Neural cell (in vitro differentiated cells): ENCODE data around the gene PTRH2. TPM values are rescaled to one million over a fixed set of nuclear protein-coding genes. Genes with fewer than 3 reads are reported as not detected.

Source experiments
- H2AFZ ChIP-seq: fragments of 200-600, 300-800 bp; sonication (generic), shearing (Covaris generic); 2 replicates; pipeline ENCODE4 v1.6.0; 2014; ENCODE audit warnings: low read depth, mild to moderate bottlenecking, antibody characterized with exemption, low read length, moderate library complexity
- H3F3A ChIP-seq: fragments of 200-600 bp; shearing (Covaris generic); 2 replicates; pipeline ENCODE4 v1.6.1; 2016; ENCODE audit warnings: mild to moderate bottlenecking, moderate library complexity, mixed read lengths, antibody characterized with exemption, low read length; ENCODE audit not compliant: insufficient read depth, poor library complexity, severe bottlenecking
- H3K27ac ChIP-seq: fragments of 200-600, 300-800 bp; sonication (generic), shearing (Covaris generic); 2 replicates; pipeline ENCODE4 v1.5.1; 2014; ENCODE audit warnings: mild to moderate bottlenecking, low read length, moderate library complexity
- H3K27me3 ChIP-seq: fragments of 300-800, 200-600 bp; sonication (generic), shearing (Covaris generic); 2 replicates; pipeline ENCODE4 v1.6.0; 2014; ENCODE audit warnings: mild to moderate bottlenecking, low read depth, low read length, moderate library complexity; ENCODE audit not compliant: insufficient read depth
- H3K36me3 ChIP-seq: fragments of 300-800, 200-600 bp; sonication (generic), shearing (Covaris generic); 2 replicates; pipeline ENCODE4 v1.5.1; 2014; ENCODE audit warnings: mild to moderate bottlenecking, antibody characterized with exemption, low read length, moderate library complexity; ENCODE audit not compliant: insufficient read depth
- H3K4me2 ChIP-seq: fragments of 300-800, 200-600 bp; sonication (generic), shearing (Covaris generic); 2 replicates; pipeline ENCODE4 v1.6.0; 2014; ENCODE audit warnings: mild to moderate bottlenecking, low read length
- H3K4me3 ChIP-seq: fragments of 300-800, 200-600 bp; sonication (generic), shearing (Covaris generic); 2 replicates; pipeline ENCODE4 v1.5.1; 2014; ENCODE audit warnings: mild to moderate bottlenecking, low read length, moderate library complexity
- H3K79me2 ChIP-seq: fragments of 200-600 bp; shearing (Covaris generic); replicated peaks from 2 replicates; pipeline ENCODE4 v1.6.0; 2014; ENCODE audit warnings: mild to moderate bottlenecking, low read length, moderate library complexity; ENCODE audit not compliant: insufficient read depth
- H3K9ac ChIP-seq: fragments of 300-800, 200-600 bp; sonication (generic), shearing (Covaris generic); 2 replicates; pipeline ENCODE4 v1.6.1; 2016; ENCODE audit warnings: mild to moderate bottlenecking, low read length, mixed read lengths
- H3K9me2 ChIP-seq: fragments of 200-600 bp; shearing (Covaris generic); 2 replicates; pipeline ENCODE4 v1.6.1; 2016; ENCODE audit warnings: mild to moderate bottlenecking, low read length, mixed read lengths; ENCODE audit not compliant: insufficient read depth
- H3K9me3 ChIP-seq: fragments of 200-600, 300-800 bp; sonication (generic), shearing (Covaris generic); 2 replicates; pipeline ENCODE4 v1.6.1; 2016; ENCODE audit warnings: mild to moderate bottlenecking, mixed run types, low read length, moderate library complexity, mixed read lengths
- H4K20me1 ChIP-seq: fragments of 200-600 bp; shearing (Covaris generic); 2 replicates; pipeline ENCODE4 v1.6.1; 2016; ENCODE audit warnings: mild to moderate bottlenecking, mixed run types; ENCODE audit not compliant: insufficient read depth
- EP300 ChIP-seq: fragments of 450-650 bp; conservative IDR thresholded peaks from 2 replicates; pipeline ENCODE4 v1.6.1; 2014; ENCODE audit warnings: antibody characterized with exemption, mild to moderate bottlenecking, moderate library complexity; ENCODE audit not compliant: poor library complexity, severe bottlenecking
- EZH2 ChIP-seq: fragments of 200-600, 300-800 bp; shearing (Covaris generic), sonication (generic); IDR thresholded peaks from 2 replicates; pipeline ENCODE4 v1.6.1; 2014; ENCODE audit warnings: antibody characterized with exemption, low read length, borderline replicate concordance, mild to moderate bottlenecking; ENCODE audit not compliant: insufficient read depth, poor library complexity, severe bottlenecking
- MXI1 ChIP-seq: fragments of 450-650 bp; conservative IDR thresholded peaks from 2 replicates; pipeline ENCODE4 v1.6.1; 2014; ENCODE audit warnings: antibody characterized with exemption, mild to moderate bottlenecking; ENCODE audit not compliant: poor library complexity, severe bottlenecking
- POLR2AphosphoS5 ChIP-seq: IDR thresholded peaks from 2 replicates; pipeline ENCODE4 v1.6.1; 2012
- RAD21 ChIP-seq: fragments of 450-650 bp; conservative IDR thresholded peaks from 2 replicates; pipeline ENCODE4 v1.6.1; 2014; ENCODE audit warnings: antibody characterized with exemption, mild to moderate bottlenecking, moderate library complexity
- SMC3 ChIP-seq: fragments of 450-650 bp; conservative IDR thresholded peaks from 2 replicates; pipeline ENCODE4 v1.6.1; 2014; ENCODE audit warnings: antibody characterized with exemption, mild to moderate bottlenecking, moderate library complexity; ENCODE audit not compliant: poor library complexity
- TAF1 ChIP-seq: IDR thresholded peaks from 2 replicates; pipeline ENCODE4 v1.6.1; 2012; ENCODE audit warnings: low read depth
- polyA plus RNA-seq: library from polyadenylated mRNA; depleted of rRNA; stranded (reverse); fragments of >200 nt; gene quantifications from 2 replicates; pipeline ENCODE4 v1.2.3, GENCODE V29; 2014
- TF ChIP-seq, protein P1 (sequence below): fragments of 450-650 bp; IDR thresholded peaks from 2 replicates; pipeline ENCODE4 v1.5.1; 2014; ENCODE audit warnings: antibody characterized with exemption, mild to moderate bottlenecking, moderate library complexity; ENCODE audit not compliant: poor library complexity, severe bottlenecking
- TF ChIP-seq, protein P2 (sequence below): IDR thresholded peaks from 2 replicates; pipeline ENCODE4 v1.6.1; 2012; ENCODE audit warnings: borderline replicate concordance

The PTRH2 gene
- polyA plus RNA-seq, 1 donor from 2014 or later, result 11.7 TPM

DNA sequence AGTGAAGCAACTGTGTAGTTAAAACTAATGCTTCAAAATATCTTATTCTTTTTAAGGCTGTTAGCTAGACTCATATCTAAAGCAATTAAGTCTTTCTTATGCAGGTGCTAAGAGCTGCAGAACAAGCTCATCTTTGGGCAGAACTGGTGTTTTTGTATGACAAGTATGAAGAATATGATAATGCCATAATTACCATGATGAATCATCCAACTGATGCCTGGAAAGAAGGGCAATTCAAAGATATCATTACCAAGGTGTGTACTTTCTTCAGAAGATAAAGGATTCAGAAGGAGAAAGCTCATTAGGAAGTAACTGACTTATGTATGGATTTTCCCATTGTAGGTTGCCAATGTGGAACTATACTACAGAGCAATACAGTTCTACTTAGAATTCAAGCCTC, 23.9 kb downstream of the PTRH2 start:
- H3K27me3 ChIP-seq, result no peaks in the 10 kb centered on the region
- no peak overlapping the region for H3K4me2 ChIP-seq
- H2AFZ ChIP-seq, result no peak overlapping the region
- no peaks in the 10 kb centered on the region for H3K9me3 ChIP-seq
- no peak overlapping the region for H3K9ac ChIP-seq
- TF ChIP-seq RAD21 (no peak), EP300 (no peak), POLR2AphosphoS5 (no peak), MXI1 (no peak), TAF1 (no peak), EZH2 (no peak), SMC3 (no peak)
- TF ChIP-seq, protein P1, sequence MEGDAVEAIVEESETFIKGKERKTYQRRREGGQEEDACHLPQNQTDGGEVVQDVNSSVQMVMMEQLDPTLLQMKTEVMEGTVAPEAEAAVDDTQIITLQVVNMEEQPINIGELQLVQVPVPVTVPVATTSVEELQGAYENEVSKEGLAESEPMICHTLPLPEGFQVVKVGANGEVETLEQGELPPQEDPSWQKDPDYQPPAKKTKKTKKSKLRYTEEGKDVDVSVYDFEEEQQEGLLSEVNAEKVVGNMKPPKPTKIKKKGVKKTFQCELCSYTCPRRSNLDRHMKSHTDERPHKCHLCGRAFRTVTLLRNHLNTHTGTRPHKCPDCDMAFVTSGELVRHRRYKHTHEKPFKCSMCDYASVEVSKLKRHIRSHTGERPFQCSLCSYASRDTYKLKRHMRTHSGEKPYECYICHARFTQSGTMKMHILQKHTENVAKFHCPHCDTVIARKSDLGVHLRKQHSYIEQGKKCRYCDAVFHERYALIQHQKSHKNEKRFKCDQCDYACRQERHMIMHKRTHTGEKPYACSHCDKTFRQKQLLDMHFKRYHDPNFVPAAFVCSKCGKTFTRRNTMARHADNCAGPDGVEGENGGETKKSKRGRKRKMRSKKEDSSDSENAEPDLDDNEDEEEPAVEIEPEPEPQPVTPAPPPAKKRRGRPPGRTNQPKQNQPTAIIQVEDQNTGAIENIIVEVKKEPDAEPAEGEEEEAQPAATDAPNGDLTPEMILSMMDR, result no peak
- TF ChIP-seq, protein P2, sequence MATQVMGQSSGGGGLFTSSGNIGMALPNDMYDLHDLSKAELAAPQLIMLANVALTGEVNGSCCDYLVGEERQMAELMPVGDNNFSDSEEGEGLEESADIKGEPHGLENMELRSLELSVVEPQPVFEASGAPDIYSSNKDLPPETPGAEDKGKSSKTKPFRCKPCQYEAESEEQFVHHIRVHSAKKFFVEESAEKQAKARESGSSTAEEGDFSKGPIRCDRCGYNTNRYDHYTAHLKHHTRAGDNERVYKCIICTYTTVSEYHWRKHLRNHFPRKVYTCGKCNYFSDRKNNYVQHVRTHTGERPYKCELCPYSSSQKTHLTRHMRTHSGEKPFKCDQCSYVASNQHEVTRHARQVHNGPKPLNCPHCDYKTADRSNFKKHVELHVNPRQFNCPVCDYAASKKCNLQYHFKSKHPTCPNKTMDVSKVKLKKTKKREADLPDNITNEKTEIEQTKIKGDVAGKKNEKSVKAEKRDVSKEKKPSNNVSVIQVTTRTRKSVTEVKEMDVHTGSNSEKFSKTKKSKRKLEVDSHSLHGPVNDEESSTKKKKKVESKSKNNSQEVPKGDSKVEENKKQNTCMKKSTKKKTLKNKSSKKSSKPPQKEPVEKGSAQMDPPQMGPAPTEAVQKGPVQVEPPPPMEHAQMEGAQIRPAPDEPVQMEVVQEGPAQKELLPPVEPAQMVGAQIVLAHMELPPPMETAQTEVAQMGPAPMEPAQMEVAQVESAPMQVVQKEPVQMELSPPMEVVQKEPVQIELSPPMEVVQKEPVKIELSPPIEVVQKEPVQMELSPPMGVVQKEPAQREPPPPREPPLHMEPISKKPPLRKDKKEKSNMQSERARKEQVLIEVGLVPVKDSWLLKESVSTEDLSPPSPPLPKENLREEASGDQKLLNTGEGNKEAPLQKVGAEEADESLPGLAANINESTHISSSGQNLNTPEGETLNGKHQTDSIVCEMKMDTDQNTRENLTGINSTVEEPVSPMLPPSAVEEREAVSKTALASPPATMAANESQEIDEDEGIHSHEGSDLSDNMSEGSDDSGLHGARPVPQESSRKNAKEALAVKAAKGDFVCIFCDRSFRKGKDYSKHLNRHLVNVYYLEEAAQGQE, result no peak
- no peaks in the 10 kb centered on the region for H4K20me1 ChIP-seq
- peaks cover 27% of the 10 kb centered on the region for H3K36me3 ChIP-seq
- H3K79me2 ChIP-seq, result no peaks in the 10 kb centered on the region
- no peak overlapping the region for H3K27ac ChIP-seq
- H3K4me3 ChIP-seq, result no peak overlapping the region
- no peaks in the 10 kb centered on the region for H3F3A ChIP-seq
- no peaks in the 10 kb centered on the region for H3K9me2 ChIP-seq

DNA sequence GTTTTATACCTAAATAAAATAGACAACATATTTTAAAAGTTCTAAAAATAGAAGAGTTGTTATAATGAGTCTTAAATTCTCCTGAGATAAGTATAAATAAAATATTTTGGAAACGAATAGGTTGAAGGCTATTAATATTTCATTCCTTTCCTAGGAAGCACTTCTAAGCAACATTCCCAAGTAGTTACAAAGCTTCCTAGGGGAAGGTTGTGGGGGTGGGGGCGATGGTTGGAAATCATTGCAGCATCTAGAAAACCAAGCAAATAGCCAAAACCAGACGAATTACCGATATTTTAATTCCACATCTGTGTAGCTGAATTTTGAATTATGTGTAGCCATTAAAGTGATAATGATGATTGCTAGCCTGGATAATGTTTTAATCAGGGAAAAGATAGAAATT, 26.9 kb downstream of the PTRH2 start:
- Histone ChIP-seq H3K9ac (no peak overlapping the region), H3K4me2 (no peak overlapping the region), H4K20me1 (no peaks in the 10 kb centered on the region), H3K9me2 (no peaks in the 10 kb centered on the region), H3K4me3 (no peak overlapping the region), H2AFZ (no peak overlapping the region), H3K27ac (no peak overlapping the region), H3K36me3 (peaks cover 27% of the 10 kb centered on the region), H3K9me3 (no peaks in the 10 kb centered on the region), H3F3A (no peaks in the 10 kb centered on the region), H3K27me3 (no peaks in the 10 kb centered on the region), H3K79me2 (no peaks in the 10 kb centered on the region)
- TF ChIP-seq RAD21 (no peak), SMC3 (no peak), POLR2AphosphoS5 (no peak), MXI1 (no peak), EZH2 (no peak)
